CD4-positive, alpha-beta T cell treated with Interleukin-2 at 100 ng/mL for 4 hours (primary cell): ENCODE results near the gene SYNDIG1.

Source experiments
- DNase-seq: peaks from one replicate; pipeline ENCODE4 v3.0.0-alpha.2; 2020; ENCODE audit warnings: low spot score

The SYNDIG1 gene

DNA sequence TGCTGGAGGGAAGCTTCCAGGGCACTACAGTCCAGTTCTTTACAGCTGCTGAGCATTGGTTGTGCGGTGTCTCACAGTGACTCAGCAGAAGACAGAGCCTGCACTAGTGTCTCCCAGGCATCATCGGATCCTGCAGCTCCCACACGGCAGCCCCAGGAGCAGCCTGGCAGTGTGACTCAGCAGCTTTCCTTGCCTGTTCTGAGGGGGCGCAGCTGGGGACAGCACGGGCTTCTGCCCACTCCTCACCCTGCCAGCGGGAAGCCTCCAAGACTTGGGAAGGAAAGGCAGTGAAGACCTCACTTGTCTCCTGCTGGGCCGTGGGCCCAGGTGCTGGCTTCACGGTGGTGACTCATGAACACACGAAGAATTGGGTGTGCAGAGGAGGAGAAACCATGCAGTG is 165.4 kb downstream of the SYNDIG1 start:
- no peak for DNase-seq

DNA sequence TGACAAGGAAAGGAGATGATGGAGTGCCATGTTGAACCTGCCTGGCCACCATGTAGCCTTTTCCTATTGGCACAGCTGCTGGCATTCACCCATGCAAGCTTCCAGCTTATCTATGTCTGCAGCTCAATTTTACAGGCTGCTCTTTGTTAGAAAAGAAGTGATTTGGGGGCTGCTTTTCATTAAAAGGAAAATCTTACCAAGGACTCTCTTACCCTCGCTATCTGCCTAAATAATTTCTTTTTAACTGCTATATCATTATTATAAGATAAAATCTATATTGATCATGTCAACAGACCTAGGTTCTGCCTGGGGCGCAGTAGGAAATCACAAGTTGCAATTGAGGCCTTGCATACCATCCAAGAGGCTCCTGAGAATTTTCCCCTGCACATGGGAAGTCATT is 167.2 kb downstream of the SYNDIG1 start:
- no peak for DNase-seq

DNA sequence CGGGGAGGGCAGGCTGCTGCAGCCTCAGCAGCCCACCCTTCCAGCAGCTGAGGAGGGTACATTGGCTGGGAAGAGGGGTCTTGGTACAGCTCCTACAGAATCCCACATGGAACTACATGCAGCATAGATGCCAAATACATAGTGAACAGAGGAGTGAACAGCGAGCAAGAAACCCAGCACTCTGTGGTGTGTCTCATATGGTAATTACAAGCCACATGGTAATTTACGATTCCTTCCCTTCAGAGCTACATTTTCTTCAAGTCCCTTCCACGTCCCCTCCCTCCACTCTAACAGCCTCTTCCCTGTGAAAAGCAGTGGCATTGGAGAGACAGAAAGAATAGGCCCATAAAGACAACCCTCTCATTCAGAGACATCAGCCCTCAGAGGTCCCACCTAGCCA is 167.7 kb downstream of the SYNDIG1 start:
- DNase-seq: no peak

DNA sequence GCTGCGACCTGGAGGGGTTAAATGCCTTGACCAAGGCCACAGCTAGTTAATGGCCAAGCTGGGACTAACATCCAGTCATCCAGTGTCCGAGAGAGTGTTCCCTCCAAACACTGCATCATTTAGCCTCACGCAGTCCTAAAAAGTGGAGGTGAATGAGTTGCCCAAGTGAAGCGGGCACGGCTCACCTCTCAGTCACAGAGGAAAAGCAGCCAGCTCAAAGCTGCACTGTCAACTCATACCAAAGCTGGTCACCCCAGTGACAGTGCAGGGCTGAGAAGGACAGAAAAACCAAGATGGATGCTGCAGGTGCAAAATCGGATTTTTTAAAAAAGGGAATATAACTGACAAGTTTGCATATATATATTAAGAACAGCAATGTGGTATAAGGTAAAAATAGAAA is 168.5 kb downstream of the SYNDIG1 start:
- DNase-seq: no peak

DNA sequence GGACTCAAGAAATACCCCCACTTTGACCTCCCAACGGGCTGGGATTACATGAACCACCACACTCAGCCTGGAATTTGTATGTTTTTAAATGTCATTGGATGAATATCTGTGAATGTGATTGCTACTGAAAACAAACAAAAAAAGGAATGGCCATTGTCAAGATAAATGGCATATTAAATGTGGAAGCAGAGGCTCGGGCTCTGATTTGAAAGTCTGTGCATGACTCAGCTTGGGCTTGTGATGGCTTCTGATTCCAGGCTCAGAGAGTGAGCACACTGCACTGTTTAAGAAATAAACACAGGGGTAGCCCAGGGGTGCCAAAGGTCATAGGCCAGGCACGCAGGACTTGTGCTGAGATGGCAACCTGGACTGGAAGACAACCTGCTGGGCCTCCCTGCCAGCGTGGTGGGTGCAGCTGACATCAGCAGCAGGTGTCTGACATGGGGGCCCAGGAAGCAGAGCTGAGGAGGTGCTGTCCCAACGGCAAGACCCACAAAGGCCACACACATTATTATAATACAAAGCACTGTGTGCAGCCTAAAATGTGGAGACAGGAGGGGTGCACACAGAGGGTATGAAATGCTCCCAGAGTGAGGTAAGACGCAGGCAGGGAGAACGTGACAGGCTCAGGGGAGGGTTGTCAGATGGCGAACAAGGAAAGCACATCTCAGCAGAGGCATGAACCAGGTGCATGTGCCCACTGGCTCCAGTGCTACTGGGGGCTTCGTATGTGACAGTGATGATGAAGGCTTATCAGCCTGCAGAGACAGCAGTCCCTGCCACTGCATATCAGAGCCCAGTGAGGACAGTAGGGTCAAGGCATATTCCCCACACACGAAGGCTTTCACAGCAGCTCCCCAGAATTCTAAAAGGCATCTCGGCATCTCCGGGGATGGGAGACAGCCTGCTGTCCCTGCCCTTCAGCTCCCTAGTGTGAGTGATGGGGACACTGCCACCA is 169.4 kb downstream of the SYNDIG1 start:
- DNase-seq: no peak

DNA sequence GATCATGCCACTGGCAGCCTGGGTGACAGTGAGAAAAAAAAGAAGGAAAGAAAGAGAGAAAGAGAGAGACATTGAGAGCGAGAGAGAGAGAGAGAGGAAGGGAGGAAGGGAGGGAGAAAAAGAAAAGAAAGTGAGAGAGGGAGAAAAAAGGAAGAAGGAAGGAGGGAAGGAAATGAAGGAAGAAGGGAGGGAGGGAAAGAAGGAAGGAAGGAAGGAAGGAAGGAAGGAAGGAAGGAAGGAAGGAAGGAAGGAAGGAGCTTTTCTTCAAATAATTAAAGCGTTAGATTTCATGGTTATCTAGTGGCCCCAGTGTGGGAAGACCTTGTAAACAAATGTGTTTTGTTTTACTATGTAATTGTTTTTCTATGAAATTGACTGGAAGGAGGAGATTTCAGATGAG is 170.8 kb downstream of the SYNDIG1 start:
- DNase-seq: no peak

DNA sequence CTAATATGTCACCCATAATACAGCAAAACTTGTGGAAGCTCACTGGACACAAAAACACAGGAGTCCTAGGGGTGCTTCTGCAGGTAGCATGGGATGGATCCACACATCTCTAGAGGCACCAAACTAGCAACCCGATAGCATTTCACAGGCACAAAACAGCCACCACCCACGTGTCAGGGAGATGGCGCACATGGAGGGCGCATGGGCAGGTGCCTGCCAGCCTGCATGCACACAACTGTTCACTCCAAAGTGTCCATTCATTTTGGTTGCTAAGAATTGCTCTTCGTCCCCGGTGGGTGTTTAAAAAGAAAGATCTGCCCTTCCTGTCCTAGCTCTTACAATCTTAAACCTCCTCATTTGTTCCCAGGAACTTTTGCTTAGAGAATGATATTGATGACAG is 171.3 kb downstream of the SYNDIG1 start:
- DNase-seq: no peak

DNA sequence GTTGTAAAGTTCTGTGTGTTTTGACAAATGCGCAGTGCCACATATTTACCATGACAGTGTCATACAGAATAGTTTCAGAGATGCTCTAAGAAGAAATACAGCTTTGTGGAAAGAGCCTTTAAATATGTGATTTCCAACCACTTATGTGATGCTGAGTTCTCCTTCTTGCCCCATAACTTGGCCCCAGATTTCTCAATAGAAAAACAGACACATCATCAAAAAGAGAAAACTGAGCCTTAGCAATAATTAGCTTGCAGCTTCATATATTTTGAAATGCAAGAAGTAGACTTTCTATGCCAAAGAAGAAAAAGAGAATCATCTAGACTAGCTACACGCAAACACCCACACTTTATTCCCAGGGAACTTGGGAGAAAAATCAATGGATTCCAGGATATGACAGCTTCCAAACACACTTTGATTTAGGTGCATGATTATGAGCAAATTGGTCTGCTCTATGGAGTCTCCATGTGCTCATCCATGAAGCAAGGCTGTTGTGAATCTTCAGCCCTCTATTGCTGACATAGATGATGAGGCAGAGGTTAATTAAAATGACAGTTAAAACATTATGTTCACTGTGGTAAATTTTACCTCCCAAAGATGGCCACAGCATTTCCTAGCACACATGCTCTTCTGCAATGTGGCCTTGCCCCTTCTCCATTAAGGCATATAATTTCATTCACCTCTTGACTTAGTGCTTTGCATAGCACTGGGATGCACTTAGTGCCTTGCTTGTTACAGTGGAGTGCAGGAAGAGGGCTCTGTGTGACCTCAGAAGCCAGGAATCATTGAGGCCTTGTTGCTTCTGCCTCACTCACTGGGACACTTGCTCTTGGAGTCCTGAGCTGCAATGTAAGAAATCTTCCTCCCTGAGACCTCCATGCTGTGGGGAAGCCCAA is 174.6 kb downstream of the SYNDIG1 start:
- DNase-seq: no peak

DNA sequence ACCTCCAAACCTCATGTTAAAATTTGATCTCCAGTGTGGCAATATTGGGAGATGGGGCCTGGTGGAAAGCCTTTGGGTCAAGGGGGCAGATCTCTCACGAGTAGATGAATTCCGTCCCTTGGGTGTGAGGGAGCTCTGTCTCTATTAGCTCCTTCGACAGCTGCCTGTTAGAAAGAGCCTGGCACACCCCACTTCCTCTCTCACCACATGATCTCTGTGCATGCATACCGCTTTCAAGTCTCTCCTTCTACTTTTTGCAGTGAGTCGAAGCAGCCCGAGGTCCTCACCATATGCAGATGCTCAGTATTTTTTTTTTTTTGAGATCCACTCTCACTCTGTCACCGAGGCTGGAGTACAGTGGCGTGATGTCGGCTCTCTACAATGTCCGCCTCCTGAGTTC is 176.9 kb downstream of the SYNDIG1 start:
- no peak for DNase-seq

DNA sequence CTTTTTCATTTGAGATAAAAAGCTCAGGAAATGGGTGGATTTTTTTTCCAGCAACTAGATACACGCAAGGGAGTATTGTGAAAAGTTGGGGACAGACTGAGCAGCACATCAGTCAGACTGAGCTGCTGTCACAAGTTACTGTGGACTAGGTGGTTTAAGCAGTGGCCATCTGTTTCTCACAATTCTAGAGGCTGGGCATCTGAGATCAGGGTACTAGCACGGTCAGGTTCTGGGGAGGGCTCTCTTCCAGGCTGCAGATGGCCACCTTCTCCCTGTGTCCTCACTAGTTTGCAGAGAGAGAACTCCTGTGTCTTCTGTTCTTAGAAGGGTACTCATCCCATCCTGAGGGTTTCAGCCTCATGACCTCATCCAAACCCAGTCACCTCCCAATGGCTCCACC is 178.3 kb downstream of the SYNDIG1 start:
- DNase-seq: no peak

DNA sequence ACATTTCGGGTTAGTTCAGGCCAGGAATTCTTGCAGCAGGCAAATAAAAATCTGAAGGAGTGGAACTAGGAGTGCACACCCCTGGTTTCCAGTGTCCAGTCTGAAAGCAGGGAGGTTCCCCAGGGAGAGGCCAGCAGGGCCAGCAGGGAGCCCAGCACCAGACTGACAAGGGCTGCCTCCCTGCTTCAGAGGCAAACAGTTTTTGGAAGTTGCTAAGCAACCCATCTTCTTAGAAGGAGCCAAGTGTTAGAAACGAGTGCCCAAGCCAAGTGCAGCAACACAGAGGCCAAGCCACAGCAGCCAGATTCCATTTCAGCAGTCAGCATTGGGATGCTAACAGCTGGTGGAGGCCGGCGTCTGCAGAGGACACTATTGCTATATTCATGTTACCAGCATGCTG is 179.1 kb downstream of the SYNDIG1 start:
- DNase-seq: no peak

DNA sequence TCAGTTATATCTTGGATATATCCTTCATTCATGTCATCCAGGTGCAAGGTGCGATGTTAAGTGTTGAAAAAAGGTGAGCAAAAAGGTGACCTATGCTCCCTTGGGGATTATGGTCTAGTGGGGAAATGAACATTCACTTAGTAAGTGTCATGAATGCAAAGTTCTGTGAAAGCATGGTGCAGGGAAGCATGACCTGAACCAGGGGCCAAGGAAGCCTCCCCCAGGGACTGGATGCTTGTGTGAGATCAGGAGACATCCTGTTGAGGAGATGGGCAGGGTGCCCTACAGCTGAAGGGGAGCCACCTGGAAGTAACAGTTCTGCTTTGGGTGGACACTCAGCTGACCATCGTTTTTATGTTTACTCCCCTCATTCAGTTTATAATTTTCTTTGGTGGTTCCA is 179.5 kb downstream of the SYNDIG1 start:
- DNase-seq: no peak

DNA sequence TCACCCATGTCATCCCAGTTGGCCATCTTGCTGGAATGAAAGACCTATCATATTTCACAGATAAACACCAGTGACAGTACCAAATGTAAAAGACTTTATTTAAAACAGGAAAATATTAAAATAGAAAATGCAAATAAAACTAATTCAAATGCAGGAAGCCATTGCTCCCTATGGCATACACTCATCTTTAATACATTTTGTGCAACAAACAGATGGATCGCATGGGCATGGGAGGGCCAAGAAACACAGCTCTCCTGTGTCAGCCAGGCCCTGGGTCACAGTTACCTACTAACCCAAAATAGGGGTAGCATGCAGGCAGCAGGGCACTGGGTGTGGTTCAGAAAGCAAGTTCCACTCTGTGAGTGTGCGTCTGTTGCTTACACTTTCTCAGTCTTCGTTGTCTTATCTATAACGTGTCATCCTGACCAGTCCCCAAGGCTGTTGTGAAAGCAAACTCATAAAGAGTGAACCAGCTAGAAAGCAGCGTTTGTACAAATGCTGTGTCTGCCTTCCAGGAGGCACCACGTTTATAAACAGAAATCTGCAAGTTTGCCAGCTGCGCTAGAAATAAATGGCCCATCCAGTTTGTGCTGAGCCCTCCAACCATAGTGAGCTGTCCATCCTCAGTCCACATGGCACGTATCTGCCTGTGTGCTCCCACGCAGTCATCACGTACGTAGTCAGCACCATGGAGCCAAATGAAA is 180.5 kb downstream of the SYNDIG1 start:
- no peak for DNase-seq

DNA sequence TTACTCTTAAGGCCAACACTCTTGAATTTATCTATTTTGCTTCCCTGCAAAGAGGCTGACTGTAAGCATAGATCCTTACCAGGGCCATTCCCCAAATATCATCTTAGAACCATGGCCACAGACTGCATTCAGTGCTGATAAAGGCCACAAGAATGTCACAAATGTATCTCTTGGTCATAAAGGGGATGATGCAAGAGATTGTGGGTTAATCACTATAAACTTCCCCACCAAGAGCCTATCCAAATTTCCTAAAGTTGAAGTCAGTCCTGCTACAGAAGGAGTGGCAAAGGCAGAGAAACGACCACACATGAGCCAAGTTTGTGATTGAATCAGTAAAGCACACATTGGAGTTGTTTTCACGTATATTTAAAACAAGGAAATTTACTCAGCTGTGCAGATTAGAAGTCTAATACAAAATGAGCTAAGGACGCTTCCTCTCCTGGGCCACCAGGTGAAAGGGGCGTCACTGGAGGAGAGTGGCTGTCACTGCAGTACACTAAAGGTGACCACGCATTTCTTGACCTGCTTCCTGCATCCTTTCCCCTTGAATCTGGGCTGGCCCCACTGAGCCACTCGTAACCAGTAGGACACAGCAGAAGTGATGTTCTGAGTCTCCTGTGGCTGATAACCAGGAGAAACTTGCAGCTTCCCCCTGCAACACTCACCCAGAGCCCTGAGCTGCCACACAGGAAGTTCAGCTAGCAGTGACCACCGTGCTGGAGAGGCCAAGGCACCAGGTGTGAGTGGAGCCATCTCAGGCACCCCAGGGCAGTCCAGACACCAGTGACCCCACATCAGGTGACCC is 181.9 kb downstream of the SYNDIG1 start:
- DNase-seq: no peak

DNA sequence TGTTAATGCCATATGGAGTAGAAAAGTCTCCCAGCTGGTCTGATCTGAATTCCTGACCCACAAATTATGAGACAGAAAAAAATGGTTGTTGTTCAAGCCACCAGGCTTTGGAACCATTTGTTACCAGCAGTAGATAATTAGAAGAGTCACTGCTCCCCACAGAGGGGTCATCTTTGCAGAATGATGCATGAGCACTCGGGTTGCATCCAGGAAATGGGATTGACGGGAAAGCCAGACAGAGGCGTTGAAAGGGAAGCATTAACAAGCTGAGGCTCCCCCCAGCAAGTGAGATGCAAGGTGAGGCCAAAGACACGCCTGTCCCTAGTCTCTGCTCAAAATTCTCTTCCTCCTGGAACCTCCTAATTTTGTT is 182.5 kb downstream of the SYNDIG1 start:
- DNase-seq: no peak

DNA sequence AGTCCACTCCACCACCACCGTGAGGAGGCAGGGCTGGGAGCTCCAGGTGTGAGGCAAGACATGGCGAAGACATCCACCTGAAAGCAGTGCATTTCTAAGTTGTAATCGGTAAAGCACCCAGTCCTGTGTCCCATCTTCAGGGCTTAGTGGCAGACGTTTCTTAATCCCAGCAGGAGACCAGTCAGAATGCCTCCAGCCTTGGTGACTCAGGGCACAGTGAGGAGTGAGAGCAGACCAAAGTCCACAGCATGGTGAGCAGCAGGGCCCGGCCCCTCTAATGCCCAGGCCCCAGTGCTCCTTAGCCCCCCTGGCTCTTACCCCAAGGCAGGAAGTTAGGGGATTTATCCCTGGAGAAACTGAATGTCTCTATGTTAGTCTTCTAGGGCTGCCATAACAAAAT is 183.9 kb downstream of the SYNDIG1 start:
- no peak for DNase-seq

DNA sequence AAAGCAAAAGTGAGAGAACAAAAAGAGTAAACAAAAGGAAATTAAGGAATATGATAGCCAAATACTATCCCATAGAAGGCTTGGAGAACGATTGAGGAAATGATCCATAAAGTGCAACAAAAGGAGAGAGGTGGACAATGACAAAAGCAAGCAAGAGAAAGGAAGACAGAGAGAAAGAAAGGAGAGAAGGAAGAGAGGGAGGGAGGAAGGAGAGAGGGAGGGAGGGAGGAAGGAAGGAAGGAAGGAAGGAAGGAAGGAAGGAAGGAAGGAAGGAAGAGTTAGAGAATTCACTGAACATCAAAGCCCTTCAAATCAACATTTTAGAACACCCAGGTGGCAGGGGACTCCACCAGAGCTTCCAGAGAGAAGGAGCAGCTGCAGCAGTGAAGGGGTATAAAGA is 185.0 kb downstream of the SYNDIG1 start:
- no peak for DNase-seq

DNA sequence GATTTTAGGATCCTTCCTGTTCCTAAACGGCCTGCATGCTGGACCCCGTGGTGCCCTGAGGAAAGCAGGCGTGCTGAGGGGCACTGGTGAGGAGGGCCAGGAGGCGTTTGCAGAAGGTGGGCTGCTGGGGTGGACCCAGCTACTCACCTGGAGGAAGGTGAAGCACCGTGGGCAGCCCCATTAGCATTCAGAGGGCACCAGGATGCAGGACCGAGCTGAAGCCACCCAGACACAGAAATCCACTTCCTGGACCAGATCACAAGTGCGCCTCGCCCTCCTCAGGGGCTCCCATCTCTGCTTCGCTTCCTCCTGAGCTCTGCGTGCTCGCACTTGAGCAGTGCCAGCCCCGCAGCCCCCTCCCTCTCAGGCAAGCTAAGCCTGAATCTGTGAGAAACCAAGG is 187.0 kb downstream of the SYNDIG1 start:
- no peak for DNase-seq

DNA sequence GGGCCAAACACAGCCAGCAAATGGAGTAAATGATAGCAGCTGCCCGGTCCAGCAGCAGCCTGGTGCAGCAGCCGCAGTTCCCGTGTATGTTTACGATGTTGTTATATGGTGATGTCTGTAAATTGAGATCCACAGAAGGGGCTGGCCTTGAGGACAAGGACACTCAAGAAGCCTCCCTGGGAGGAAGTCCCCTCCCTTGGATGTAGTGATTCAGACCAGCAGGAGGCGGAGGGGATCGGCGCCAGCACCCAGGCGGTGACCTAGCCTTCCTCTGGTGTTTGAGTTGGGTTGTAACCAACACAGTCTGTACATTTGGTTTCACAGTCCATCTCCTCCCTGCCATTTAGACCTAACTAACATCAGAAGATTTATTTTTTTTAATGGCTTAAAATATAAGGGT is 187.8 kb downstream of the SYNDIG1 start:
- no peak for DNase-seq

DNA sequence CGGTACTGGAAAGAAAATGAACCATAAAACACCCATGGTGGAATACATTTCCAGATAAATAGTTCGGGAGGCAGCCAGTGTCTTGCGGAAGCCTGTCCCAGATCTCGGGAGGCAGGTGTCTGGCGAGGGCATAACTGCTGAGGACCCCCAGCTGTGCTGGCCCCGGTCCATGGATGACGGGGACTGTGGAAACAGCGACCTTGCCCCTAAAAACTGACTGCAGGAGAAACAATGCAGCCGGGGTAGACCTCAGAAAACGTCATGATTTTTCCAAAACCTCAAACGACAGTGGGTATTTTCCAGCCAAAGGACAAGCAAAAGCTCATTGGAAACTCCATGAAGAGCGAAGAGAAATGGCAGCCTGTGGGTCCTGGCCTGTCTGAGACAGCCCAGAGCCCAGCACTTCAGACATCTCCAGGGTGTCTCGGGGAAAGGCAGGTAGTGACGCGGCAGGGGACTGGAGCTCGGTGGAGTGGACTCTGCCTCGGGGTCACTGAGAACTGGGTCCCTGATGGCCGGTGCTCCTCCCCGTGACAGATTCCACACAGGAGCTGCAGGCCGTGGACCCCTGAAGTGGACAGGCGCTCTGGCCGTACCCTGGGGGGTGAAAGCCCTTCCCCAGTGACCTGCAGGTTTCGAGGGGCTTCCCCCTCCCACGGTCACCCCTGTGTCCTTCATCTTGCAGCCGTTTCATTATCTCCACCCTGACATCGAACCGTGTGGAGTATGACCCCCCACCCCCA is 188.6 kb downstream of the SYNDIG1 start:
- no peak for DNase-seq
